K562 (cell line): ENCODE measurements around the gene ARSA. TPM values are rescaled to one million over a fixed set of nuclear protein-coding genes. Genes with fewer than 3 reads are reported as not detected.

Experiments
- ATAC-seq: fragments of 200-7000 bp; cut with Tn5 transposase; 3 replicates; pipeline ENCODE4 v1.9.1; 2020; ENCODE audit warnings: moderate library complexity
- BruUV-seq: library from RNA; stranded (reverse); fragments of 400-500 nt; replicated peaks from 2 replicates; lab custom pipeline; 2021; lab: Mats Ljungman, UMichigan
- CTCF ChIA-PET: fragments of 300-600 bp; formaldehyde crosslinking; extraction: SDS; loops from one replicate; lab custom pipeline; 2021; ENCODE audit warnings: low intra/inter-chr PET ratio; lab: Yijun Ruan, JAX
- POLR2A ChIA-PET: fragments of 300-600, 350-650 bp; sonication (Branson Sonifier 250); formaldehyde crosslinking; extraction: SDS; loops from one replicate; lab custom pipeline; 2021; ENCODE audit warnings: antibody characterized with exemption, inconsistent platforms; lab: Yijun Ruan, JAX
- DNase-seq, 4 experiments: peaks; one replicate each; pipeline versions ENCODE4 v3.0.0 to v3.0.0-alpha.2; 2011 to 2018; ENCODE audit warnings: low spot score in 3 of 4, mixed read lengths in 3 of 4; ENCODE audit errors: extremely low read depth in 1 of 4
- FAIRE-seq: peaks from 2 replicates; lab custom pipeline; 2011; peaks lifted over from hg19 to GRCh38; lab: Jason Lieb, UNC
- H2AFZ ChIP-seq: 2 replicates; pipeline ENCODE4 v1.6.0; 2011; ENCODE audit warnings: low read depth, low read length, control low read depth, inconsistent platforms
- H3K27ac ChIP-seq: fragments of 200-600 bp; 3 replicates; pipeline ENCODE4 v1.8.0; 2011; ENCODE audit warnings: low read depth, mild to moderate bottlenecking, control low read depth, inconsistent platforms, low read length, moderate library complexity, mixed read lengths; ENCODE audit errors: extremely low read depth
- H3K27me3 ChIP-seq, 2 experiments: fragments of 300-600 bp in 1 of 2; 2 replicates in 1 of 2; 3 replicates in 1 of 2; pipeline versions ENCODE4 v1.6.0 to v1.8.0; 2011; ENCODE audit warnings: inconsistent platforms in 2 of 2, low read length in 2 of 2, mild to moderate bottlenecking in 1 of 2, mixed read lengths in 1 of 2, moderate library complexity in 1 of 2; ENCODE audit not compliant: control insufficient read depth in 2 of 2, insufficient read depth in 2 of 2
- H3K36me3 ChIP-seq: fragments of 300-600 bp; 3 replicates; pipeline ENCODE4 v1.8.0; 2011; ENCODE audit warnings: mild to moderate bottlenecking, low read length, inconsistent platforms; ENCODE audit not compliant: control insufficient read depth, insufficient read depth
- H3K4me1 ChIP-seq, 2 experiments: fragments of 200-600 bp in 1 of 2; replicated peaks in 1 of 2; 2 replicates in 1 of 2; 3 replicates in 1 of 2; pipeline versions ENCODE4 v1.5.1 to v1.8.0; 2011; ENCODE audit warnings: inconsistent platforms in 2 of 2, low read length in 2 of 2, mild to moderate bottlenecking in 1 of 2, mixed read lengths in 1 of 2, moderate library complexity in 1 of 2; ENCODE audit not compliant: control insufficient read depth in 2 of 2, insufficient read depth in 2 of 2
- H3K4me2 ChIP-seq: 2 replicates; pipeline ENCODE4 v1.6.1; 2011; ENCODE audit warnings: low read length, control low read depth, inconsistent platforms, mixed read lengths; ENCODE audit not compliant: insufficient read depth
- H3K4me3 ChIP-seq: fragments of 200-600 bp; sonication (generic), shearing (Covaris generic); 2 replicates; pipeline ENCODE4 v1.5.1; 2016; ENCODE audit warnings: control low read depth, inconsistent platforms
- H3K79me2 ChIP-seq: fragments of 200-600 bp; 3 replicates; pipeline ENCODE4 v1.8.0; 2011; ENCODE audit warnings: low read length, inconsistent platforms; ENCODE audit not compliant: control insufficient read depth, insufficient read depth
- H3K9ac ChIP-seq, 2 experiments: 2 replicates each; pipeline versions ENCODE4 v1.6.0 to v1.6.1; 2011; ENCODE audit warnings: low read depth in 2 of 2, low read length in 2 of 2, control low read depth in 1 of 2, inconsistent platforms in 1 of 2, mild to moderate bottlenecking in 1 of 2, mixed read lengths in 1 of 2; ENCODE audit not compliant: insufficient read depth in 1 of 2
- H3K9me1 ChIP-seq: one replicate; pipeline ENCODE4 v1.6.0; 2011; ENCODE audit warnings: inconsistent platforms, mild to moderate bottlenecking, low read length, moderate library complexity; ENCODE audit not compliant: control insufficient read depth, insufficient read depth
- H3K9me3 ChIP-seq: replicated peaks from 2 replicates; pipeline ENCODE4 v1.5.1; 2011; ENCODE audit warnings: low read depth, low read length, inconsistent platforms; ENCODE audit not compliant: control insufficient read depth, insufficient read depth
- H4K20me1 ChIP-seq: replicated peaks from 2 replicates; pipeline ENCODE4 v1.6.1; 2011; ENCODE audit warnings: low read length, inconsistent platforms, mixed read lengths; ENCODE audit not compliant: control insufficient read depth, insufficient read depth
- CXXC5 ChIP-seq: fragments of 250-450 bp; sonication (Bioruptor Pico); IDR thresholded peaks from 2 replicates; pipeline ENCODE4 v1.8.0; 2022; ENCODE audit warnings: inconsistent platforms, mild to moderate bottlenecking, moderate library complexity
- FOXJ3 ChIP-seq: sonication (generic); formaldehyde crosslinking; IDR thresholded peaks from 2 replicates; pipeline ENCODE4 v1.4.0; 2020; ENCODE audit warnings: mild to moderate bottlenecking, missing genetic modification reagents
- FOXM1 ChIP-seq, 2 experiments: fragments of 450-650 bp in 1 of 2; sonication (generic) in 1 of 2; formaldehyde crosslinking in 1 of 2; IDR thresholded peaks; 2 replicates each; pipeline versions ENCODE4 v1.6.1 to v1.9.0; 2017 to 2022; ENCODE audit warnings: low read depth in 2 of 2, mild to moderate bottlenecking in 2 of 2, missing genetic modification reagents in 1 of 2, moderate library complexity in 1 of 2
- L3MBTL2 ChIP-seq: fragments of 450-650 bp; IDR thresholded peaks from 2 replicates; pipeline ENCODE4 v1.6.1; 2016; ENCODE audit warnings: mild to moderate bottlenecking, moderate library complexity
- NCOA6 ChIP-seq: fragments of 450-650 bp; IDR thresholded peaks from 2 replicates; pipeline ENCODE4 v1.6.1; 2017; ENCODE audit warnings: mild to moderate bottlenecking
- RHOXF2B ChIP-seq: fragments of 250-450 bp; sonication (Bioruptor Pico); conservative IDR thresholded peaks from 2 replicates; pipeline ENCODE4 v1.5.1; 2021
- SMARCB1 ChIP-seq: IDR thresholded peaks from 2 replicates; pipeline ENCODE4 v1.6.1; 2011; ENCODE audit warnings: improper control_type of control experiment, low read depth; ENCODE audit not compliant: insufficient read length
- WGBS: fragments of 100-300 bp; shearing (Covaris generic); methylation state at CpG from one replicate; pipeline ENCODE4 v1.1.6; 2016; ENCODE audit warnings: low coverage, mixed read lengths; ENCODE audit not compliant: insufficient coverage; ENCODE audit errors: missing lambda C conversion rate; 5-methylcytosine and 5-hydroxymethylcytosine counted together
- in situ Hi-C: fragments of 300-500 bp; cut with MboI; formaldehyde crosslinking; loops from 4 replicates; pipeline ENCODE4 v1.15.0; 2018; ENCODE audit warnings: inconsistent platforms, mixed read lengths
- intact Hi-C: fragments of 100-400 bp; cut with micrococcal nuclease; formaldehyde crosslinking; loops from 2 replicates; pipeline ENCODE4 v1.14.2; 2022
- polyA plus RNA-seq, 8 experiments: library from polyadenylated mRNA; depleted of rRNA in 4 of 8; stranded (reverse) in 5 of 8; unstranded in 3 of 8; fragments of >200 nt; fragmentation: Nextera tagmentation in 2 of 8; fragmentation: Illumina TruSeq in 1 of 8; extraction: Ambion mirVana in 2 of 8; extraction: Trizol in 1 of 8; gene quantifications; 2 replicates each; pipeline versions ENCODE4 v1.2.1 to v1.2.3, GENCODE V29; 2011 to 2014; ENCODE audit warnings: inconsistent platforms in 1 of 8, missing spikeins in 1 of 8
- total RNA-seq, 7 experiments: library from RNA; depleted of rRNA in 6 of 7; stranded (reverse); fragments of >200 nt in 6 of 7; fragmentation: Illumina TruSeq in 2 of 7; extraction: Trizol in 2 of 7; gene quantifications; 2 replicates each; pipeline versions ENCODE4 v1.2.1 to v1.2.3, GENCODE V29; 2011 to 2021; ENCODE audit warnings: low replicate concordance in 1 of 7
- TF ChIP-seq, protein P1 (sequence below), 2 experiments: IDR thresholded peaks; 2 replicates each; pipeline ENCODE4 v1.6.1; 2011; ENCODE audit warnings: borderline replicate concordance in 1 of 2, control low read depth in 1 of 2, low read depth in 1 of 2, low read length in 1 of 2, mild to moderate bottlenecking in 1 of 2, mixed read lengths in 1 of 2, moderate library complexity in 1 of 2; ENCODE audit not compliant: insufficient read depth in 1 of 2, insufficient read length in 1 of 2, poor library complexity in 1 of 2, severe bottlenecking in 1 of 2; ENCODE audit errors: extremely low read depth in 1 of 2
- TF ChIP-seq, protein P2 (sequence below), 2 experiments: fragments of 450-650 bp in 1 of 2; IDR thresholded peaks; 2 replicates each; pipeline ENCODE4 v1.6.1; 2011 to 2017; ENCODE audit warnings: low read depth in 2 of 2, antibody characterized with exemption in 1 of 2, borderline replicate concordance in 1 of 2, low read length in 1 of 2, mild to moderate bottlenecking in 1 of 2, mixed read lengths in 1 of 2; ENCODE audit not compliant: control insufficient read depth in 1 of 2

The ARSA gene
- total and polyA plus RNA-seq, 9 of the 15 experiments (the other 6 are each of a cell fraction or from before 2014, with no cell fraction given): 0.32 to 10.9 (median 1.8) TPM; not detected in 1

DNA sequence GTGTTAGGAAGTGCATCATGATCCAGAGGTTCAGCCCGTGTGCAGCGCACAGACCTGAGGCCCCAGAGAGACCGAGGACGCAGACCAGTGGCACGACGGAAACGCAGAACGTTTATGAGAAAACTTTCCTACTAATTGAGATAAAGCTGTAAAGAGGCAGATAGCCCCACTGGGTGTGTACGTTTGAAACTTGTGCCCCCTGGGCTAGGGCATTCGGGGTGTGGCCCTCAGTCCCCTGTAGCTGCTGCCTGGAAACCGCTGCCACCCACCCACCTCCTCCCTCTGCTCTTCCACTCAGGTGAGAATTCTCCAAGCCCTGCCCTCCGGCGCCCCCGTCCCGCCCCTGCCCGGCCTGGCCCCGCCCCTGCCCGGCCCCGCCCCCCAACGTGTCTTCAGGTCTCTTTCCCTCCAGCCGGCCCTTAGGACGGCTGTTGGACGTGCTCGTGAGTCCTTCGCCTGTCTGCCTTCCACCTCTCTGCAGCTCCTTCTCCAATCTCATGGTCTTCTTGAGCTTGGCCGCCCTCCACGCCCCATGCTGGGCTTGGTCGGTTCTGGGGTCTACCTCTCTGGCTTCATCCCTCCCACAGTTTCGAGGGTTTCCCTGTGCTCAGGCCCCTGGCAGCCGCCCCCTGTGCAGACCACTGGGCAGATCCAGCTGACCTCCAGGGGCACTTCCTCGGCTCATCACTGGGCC lies 15.3 kb downstream of the ARSA start (continued):
- TF ChIP-seq L3MBTL2 (peak; percentile 50; the same call in 1 of the 2 replicates), RHOXF2B (CRISPR knock-in tag) (no peak), FOXM1 (IDR thresholded peaks at IDR 0.05; ENCODE audit: low read depth) (no peak), FOXM1 (CRISPR knock-in tag; IDR thresholded peaks at IDR 0.05; ENCODE audit: low read depth) (no peak), CXXC5 (0 out of 2 replicates have a peak, but pooled peaks have one; percentile 15), NCOA6 (peak; percentile 68)
- TF ChIP-seq, protein P1, sequence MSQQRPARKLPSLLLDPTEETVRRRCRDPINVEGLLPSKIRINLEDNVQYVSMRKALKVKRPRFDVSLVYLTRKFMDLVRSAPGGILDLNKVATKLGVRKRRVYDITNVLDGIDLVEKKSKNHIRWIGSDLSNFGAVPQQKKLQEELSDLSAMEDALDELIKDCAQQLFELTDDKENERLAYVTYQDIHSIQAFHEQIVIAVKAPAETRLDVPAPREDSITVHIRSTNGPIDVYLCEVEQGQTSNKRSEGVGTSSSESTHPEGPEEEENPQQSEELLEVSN (IDR thresholded peaks at IDR 0.05; ENCODE audit: borderline replicate concordance in 1 of 2, extremely low read depth in 1 of 2, insufficient read depth in 1 of 2, insufficient read length in 1 of 2, low read depth in 1 of 2, low read length in 1 of 2, poor library complexity in 1 of 2, severe bottlenecking in 1 of 2): peak; percentile 50 to 93

DNA sequence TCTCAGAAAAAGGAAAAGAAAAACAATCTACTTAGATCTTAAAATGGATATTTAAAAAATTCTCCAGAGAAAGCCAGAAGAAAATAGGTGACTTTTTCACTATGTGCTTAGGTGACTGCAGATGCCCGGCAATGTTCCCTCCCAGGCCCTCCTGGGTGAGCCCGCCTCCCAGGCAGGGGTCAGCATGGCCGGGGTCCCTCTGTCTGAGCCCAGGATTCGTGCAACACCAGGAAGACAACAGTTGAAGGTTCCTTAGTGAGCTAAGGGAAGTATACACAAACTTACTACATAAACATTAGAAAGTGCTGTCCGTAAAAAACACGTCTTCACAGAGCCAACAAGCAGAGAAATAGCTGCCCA lies 15.8 kb downstream of the ARSA start:
- in situ Hi-C loops: loop anchor here (5.0 kb wide), 1 partner anchor 35 kb away; the partner anchor contains the start of gene CPT1B
- H3K4me2 ChIP-seq: peak overlapping the region; percentile 61
- H4K20me1 ChIP-seq: no peaks in the 10 kb centered on the region
- DNase-seq: no peak
- H3K9ac ChIP-seq: peak overlapping the region in 1 of 2 experiments; percentile 81; a peak in 2 of 4 replicates
- no peak overlapping the region for H2AFZ ChIP-seq
- H3K27ac ChIP-seq: no peak overlapping the region
- no peaks in the 10 kb centered on the region for H3K79me2 ChIP-seq
- FAIRE-seq: no peak
- CTCF ChIA-PET: no interaction called here
- intact Hi-C loops: no loop called here
- POLR2A ChIA-PET: interaction anchor here (0.5 to 1.1 kb wide), 3 partner anchors 8 to 17 kb away, joined by 3 to 4 read pairs (median 3); no protein-coding TSS in a partner anchor
- no peak for ATAC-seq
- H3K4me3 ChIP-seq: no peak overlapping the region
- H3K27me3 ChIP-seq: peaks cover 17 to 47% of the 10 kb centered on the region in 2 experiments; a peak in 4 of 5 replicates
- H3K9me3 ChIP-seq: no peaks in the 10 kb centered on the region
- 24% methylated on average over 6 of the region's 6 CpGs for WGBS
- peaks cover 13 to 15% of the 10 kb centered on the region in 2 experiments; a peak in 4 of 5 replicates for H3K4me1 ChIP-seq
- no peaks in the 10 kb centered on the region for H3K9me1 ChIP-seq
- BruUV-seq: no TSS peak
- no peaks in the 10 kb centered on the region for H3K36me3 ChIP-seq
- no peak for TF ChIP-seq FOXJ3
- TF ChIP-seq SMARCB1: no peak
- TF ChIP-seq, protein P2, sequence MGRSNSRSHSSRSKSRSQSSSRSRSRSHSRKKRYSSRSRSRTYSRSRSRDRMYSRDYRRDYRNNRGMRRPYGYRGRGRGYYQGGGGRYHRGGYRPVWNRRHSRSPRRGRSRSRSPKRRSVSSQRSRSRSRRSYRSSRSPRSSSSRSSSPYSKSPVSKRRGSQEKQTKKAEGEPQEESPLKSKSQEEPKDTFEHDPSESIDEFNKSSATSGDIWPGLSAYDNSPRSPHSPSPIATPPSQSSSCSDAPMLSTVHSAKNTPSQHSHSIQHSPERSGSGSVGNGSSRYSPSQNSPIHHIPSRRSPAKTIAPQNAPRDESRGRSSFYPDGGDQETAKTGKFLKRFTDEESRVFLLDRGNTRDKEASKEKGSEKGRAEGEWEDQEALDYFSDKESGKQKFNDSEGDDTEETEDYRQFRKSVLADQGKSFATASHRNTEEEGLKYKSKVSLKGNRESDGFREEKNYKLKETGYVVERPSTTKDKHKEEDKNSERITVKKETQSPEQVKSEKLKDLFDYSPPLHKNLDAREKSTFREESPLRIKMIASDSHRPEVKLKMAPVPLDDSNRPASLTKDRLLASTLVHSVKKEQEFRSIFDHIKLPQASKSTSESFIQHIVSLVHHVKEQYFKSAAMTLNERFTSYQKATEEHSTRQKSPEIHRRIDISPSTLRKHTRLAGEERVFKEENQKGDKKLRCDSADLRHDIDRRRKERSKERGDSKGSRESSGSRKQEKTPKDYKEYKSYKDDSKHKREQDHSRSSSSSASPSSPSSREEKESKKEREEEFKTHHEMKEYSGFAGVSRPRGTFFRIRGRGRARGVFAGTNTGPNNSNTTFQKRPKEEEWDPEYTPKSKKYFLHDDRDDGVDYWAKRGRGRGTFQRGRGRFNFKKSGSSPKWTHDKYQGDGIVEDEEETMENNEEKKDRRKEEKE (IDR thresholded peaks at IDR 0.05; ENCODE audit: borderline replicate concordance in 1 of 2, control insufficient read depth in 1 of 2, low read depth in 2 of 2, low read length in 1 of 2): no peak
